Measurements from ENCODE around the gene GADD45GIP1.
A peak's percentile ranks its signal among the peaks of the same experiment; 100 is the strongest.
"Not testable (repeated sequence)": the region's sequence is repeated elsewhere in the genome, so short reads cannot be mapped to it uniquely, and the experiment has no call there.

Gene GADD45GIP1

DNA sequence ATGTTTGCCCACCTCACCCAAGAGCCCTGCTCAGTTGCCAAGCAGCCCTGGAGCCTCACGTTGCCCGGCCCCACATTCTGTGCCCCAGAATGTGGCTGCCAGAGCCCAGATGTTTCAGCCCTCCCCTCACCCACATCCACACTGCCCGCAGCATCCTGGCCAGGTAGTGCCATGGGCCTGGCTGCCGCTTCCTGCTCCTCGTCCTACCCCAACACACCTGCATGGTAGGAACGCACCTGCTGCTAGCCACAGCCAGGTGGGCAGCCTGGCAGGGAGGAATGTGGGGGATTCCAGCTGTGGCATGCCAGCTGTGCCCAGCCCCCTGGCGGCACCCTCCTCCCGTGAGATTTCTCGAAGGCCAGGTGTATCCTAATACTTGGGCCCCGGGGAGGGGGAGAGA lies 30.8 kb upstream of the GADD45GIP1 start:
- DNase-seq (ENCODE audit: low spot score) = no peak

GRCh38 chr19:12987190-12987589 lies 30.2 kb upstream of the GADD45GIP1 start:
- no peak for DNase-seq (ENCODE audit: low spot score)

DNA sequence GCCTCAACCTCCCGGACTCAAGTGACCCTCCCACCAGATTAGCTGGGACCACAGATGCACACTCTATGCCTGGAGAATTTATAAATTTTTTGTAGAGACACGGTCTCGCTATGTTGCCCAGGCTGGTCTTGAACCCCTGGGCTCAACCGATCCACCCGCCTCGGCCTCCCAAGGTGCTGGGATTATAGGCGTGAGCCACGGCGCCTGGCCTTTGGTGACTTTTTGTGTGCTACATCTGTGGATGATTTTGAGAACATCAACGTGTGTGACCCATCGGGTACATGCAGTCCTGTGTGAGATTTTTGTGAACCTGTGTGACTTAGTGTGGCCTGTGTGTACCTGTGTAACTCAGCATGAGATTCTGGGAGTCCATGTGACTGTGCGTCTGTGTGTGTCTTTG lies 29.7 kb upstream of the GADD45GIP1 start:
- no peak for DNase-seq (ENCODE audit: low spot score)

GRCh38 chr19:12985049-12985776 lies 28.2 kb upstream of the GADD45GIP1 start:
- DNase-seq (ENCODE audit: low spot score) = peak; percentile 95

GRCh38 chr19:12984683-12985048 lies 27.6 kb upstream of the GADD45GIP1 start:
- peak; percentile 78 for DNase-seq (ENCODE audit: low spot score)

DNA sequence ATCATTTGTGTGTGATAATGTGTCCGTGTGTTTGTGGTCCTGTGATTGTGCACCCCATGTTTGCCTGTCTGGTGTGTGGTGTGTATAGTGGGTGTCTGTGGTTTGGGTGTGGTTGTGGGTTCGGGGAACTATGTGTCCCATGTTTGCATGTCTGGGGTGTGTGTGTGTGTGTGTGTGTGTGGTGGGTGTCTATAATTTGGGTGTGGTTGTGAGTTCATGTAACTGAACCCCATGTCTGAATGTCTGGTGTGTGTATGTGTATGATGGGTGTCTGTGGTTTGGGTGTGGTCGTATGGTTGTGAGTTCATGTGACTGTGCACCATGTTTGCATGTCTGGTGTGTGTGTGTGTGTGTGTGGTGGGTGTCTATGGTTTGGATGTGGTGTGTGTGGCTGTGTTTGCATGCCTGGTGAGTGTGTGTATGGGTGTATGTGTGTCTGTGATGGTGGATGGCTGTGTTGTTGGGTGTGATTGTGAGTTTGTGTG lies 27.2 kb upstream of the GADD45GIP1 start:
- DNase-seq (ENCODE audit: low spot score) = no peak

- peak; percentile 82 for DNase-seq (ENCODE audit: low spot score)
These were observed 26.6 kb upstream of the GADD45GIP1 start for GRCh38 chr19:12983542-12984142.

- no peak for DNase-seq (ENCODE audit: low spot score)
These were observed 26.1 kb upstream of the GADD45GIP1 start for GRCh38 chr19:12983091-12983490.

- no peak for DNase-seq (ENCODE audit: low spot score)
These were observed 25.6 kb upstream of the GADD45GIP1 start for GRCh38 chr19:12982648-12983047.

DNA sequence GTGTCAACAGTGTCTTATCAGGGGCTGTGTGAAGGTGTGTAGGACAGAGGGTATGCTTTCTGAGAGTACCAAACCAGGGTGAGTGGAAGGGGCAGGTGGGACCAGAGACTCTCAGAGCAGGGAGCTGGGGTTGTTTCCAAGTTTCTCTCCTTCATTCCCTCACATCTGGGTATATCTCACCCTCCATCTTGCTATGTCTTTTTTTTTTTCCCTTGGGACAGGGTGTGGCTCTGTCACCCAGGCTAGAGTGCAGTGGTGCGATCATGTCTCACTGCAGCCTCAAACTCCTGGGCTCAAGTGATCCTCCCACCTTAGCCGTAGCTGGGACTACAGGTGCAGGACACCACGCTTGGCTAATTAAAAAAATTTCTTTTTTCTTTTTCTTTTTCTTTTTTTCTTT lies 23.0 kb upstream of the GADD45GIP1 start:
- no peak for DNase-seq (ENCODE audit: low spot score)

DNA sequence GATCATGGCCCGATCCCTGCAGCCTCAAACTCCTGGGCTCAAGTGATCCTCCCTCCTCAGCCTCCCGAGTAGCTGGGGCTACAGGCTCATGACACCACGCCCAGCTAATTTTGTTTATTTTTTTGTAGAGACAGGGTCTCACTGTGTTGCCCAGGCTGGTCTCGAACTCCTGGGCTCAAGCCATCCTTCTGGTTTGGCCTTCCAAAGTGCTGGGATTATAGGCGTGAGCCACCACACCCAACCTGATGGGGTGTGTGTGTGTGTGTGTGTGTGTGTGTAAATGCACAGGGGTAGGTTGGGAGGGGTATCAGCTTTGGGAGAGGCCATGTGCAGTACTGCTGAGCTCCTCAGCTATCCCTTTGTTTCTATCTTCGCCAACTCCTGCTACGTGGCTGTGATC lies 19.1 kb upstream of the GADD45GIP1 start:
- DNase-seq (ENCODE audit: low spot score) = not testable (repeated sequence)

DNA sequence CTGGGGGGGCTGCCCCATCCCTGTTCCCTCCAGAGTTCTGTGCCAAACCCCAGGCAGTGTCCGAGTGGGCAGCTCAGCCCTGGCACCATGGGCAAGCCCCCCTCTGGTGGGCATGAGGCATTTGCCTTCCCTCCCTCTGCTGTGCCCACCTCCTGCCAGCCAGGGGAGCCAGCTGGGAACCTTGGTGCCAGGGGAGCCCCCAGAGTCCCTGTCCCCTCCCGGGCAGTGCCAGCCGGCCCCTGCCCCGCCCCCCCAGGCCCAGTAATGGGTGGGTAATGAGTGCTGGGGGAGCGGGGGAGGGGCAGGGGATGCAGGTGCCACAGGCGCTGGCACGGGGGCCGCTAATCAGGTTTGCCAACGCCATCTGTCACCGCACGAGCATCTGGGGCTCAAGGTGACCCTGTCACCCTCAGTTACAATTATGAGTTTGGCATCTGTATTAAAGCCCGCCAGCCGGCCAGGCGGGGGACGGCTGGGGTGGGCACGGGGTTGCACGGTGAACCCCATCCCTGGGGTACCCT lies 18.3 kb upstream of the GADD45GIP1 start:
- DNase-seq (ENCODE audit: low spot score) = no peak

DNA sequence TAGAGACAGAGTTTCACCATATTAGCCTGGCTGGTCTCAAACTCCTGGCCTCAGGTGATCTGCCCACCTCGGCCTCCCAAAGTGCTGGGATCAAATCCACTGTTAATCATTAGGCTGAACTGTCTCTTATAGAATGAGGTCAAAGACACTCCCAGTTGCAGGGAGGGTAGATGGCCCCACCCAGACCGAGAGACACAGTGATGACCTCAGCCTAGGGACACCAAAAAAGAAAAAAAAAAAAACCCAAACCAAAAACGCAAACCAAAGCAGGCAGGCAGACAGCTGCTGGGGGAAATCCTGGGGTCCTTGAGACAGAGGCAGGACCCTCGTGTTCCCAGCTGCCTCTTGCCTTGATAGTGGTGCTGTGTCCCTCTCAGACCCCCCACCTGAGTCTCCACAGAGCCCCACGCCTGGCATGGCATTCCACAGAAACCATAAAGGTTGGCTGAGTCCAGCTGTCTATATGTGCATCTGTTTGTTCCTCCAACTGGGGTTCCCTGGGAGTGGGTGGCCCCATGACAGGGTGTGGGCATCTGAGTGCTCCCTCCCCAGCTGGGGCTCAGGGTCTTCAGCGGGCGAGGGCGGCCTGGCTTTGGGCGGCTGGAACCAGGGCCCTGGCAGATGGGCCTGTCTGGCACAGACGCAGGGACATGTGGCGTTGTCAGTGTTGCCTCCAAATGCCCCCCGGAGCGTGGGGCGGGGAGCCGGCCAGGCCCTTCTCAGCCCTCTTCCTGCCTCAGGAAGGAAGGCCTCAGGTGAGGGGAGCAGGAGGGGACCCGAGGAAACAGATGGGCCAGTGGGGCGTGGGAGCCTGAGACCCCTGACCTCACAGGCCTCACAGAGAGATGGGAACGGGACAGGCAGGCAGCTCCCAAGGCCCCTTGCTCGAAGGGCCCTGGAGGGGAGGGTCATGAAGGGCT lies 17.5 kb upstream of the GADD45GIP1 start:
- DNase-seq (ENCODE audit: low spot score) = no peak

- no peak for DNase-seq (ENCODE audit: low spot score)
These were observed 16.2 kb upstream of the GADD45GIP1 start for GRCh38 chr19:12973236-12973635.

DNA sequence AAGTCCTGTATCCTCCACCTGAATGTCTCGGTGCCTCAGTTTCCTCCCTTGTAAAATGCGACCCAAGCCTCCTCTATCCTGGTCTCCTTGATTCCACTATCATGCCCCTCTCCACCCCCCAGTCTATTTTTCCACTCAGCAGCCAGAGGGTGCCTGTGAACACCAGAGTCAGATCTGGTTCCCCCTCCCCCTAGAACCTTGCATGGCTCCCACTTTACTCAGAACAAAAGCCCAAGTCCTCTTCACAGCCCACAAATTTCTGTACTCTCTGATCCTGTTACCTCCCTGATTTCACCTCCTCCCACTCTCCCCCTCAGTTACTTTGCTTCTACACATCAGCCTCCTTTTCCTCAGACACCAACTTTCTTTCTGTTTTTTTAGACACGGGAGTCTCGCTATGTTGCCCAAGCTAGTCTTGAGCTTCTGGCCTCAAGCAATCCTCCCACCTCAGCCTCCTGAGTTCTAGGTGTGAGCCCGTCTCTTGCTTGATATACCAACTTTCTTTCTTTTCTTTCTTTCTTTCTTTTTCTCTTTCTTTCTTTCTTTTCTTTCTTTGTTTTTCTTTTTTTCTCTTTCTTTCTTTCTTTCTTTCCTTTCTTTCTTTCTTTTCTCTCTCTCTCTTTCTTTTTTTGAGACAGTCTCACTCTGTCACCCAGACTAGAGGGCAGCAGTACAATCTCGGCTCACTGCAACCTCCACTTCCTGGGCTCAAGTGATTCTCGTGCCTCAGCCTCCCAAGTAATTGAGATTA lies 13.2 kb upstream of the GADD45GIP1 start:
- DNase-seq (ENCODE audit: low spot score) = no peak

GRCh38 chr19:12969292-12969988 lies 12.4 kb upstream of the GADD45GIP1 start, which contains the start of gene DAND5:
TSS of gene DAND5 (plus strand) at chr19:12969576. CDS start at chr19:12969661, 85 bp downstream.
- DNase-seq (ENCODE audit: low spot score) = peak; percentile 48

- DNase-seq (ENCODE audit: low spot score) = no peak
These were observed 10.9 kb upstream of the GADD45GIP1 start for GRCh38 chr19:12967907-12968306.

DNA sequence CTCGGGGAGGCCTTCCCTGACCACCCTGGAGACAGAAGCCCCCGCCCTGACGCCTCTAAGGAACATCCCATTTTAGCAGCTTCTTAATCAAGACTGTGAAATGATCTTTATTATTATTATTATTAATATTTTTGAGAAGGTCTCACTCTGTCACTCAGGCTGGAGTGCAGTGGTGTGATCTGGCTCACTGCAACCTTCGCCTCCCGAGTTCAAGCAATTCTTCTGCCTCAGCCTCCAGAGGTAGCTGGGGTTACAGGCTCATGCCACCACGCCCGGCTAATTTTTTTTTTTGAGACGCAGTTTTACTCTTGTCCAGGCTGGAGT lies 8.8 kb upstream of the GADD45GIP1 start:
- no peak for DNase-seq (ENCODE audit: low spot score)

- peak; percentile 63 for DNase-seq (ENCODE audit: low spot score)
These were observed 8.2 kb upstream of the GADD45GIP1 start for GRCh38 chr19:12965017-12965811.

DNA sequence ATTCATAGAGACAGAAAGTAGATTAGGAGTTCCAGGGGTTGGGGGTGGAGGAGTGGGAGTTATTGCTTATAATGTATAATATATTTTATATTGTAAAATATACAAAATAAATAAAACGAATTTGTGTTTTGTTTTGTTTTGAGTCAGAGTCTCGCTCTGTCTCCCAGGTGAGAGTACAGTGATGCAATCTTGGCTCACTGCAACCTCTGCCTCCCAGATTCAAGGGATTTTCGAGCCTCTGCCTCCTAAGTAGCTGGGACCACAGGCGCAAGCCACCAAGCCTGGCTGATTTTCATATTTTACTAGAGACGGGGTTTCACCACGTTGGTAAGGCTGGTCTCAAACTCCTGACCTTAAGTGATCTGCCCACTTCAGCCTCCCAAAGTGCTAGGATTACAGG lies 2.5 kb upstream of the GADD45GIP1 start:
- DNase-seq (ENCODE audit: low spot score) = no peak

Data from globus pallidus (tissue), 1 donor.